Activated naive CD8-positive, alpha-beta T cell (primary cell): ENCODE data around the gene S100A10.

Experiments used
- H3K27ac Mint-ChIP-seq: one replicate; pipeline ENCODE4 v1.8.0; 2021; ENCODE audit warnings: mixed read lengths
- H3K27me3 Mint-ChIP-seq: one replicate; pipeline ENCODE4 v1.8.0; 2021; ENCODE audit warnings: mixed read lengths
- H3K36me3 Mint-ChIP-seq: one replicate; pipeline ENCODE4 v1.8.0; 2021; ENCODE audit warnings: mixed read lengths
- H3K4me1 Mint-ChIP-seq: one replicate; pipeline ENCODE4 v1.8.0; 2021; ENCODE audit warnings: low read depth, mixed read lengths
- H3K4me3 Mint-ChIP-seq: one replicate; pipeline ENCODE4 v1.8.0; 2021; ENCODE audit warnings: mild to moderate bottlenecking, mixed read lengths
- H3K9me3 Mint-ChIP-seq: one replicate; pipeline ENCODE4 v1.8.0; 2021; ENCODE audit warnings: low read depth, mixed read lengths

The S100A10 gene

GRCh38 chr1:151985768-151986167 lies 7.9 kb downstream of the S100A10 start:
- Mint-ChIP-seq H3K4me3 (no peak overlapping the region), H3K27me3 (no peaks in the 10 kb centered on the region), H3K27ac (no peak overlapping the region), H3K9me3 (no peaks in the 10 kb centered on the region), H3K36me3 (peaks cover 22% of the 10 kb centered on the region), H3K4me1 (peaks cover 72% of the 10 kb centered on the region)

- peaks cover 67% of the 10 kb centered on the region for H3K4me1 Mint-ChIP-seq
- H3K9me3 Mint-ChIP-seq, result no peaks in the 10 kb centered on the region
- peaks cover 24% of the 10 kb centered on the region for H3K36me3 Mint-ChIP-seq
- H3K27ac Mint-ChIP-seq, result peak overlapping the region; percentile 88
- no peak overlapping the region for H3K4me3 Mint-ChIP-seq
- H3K27me3 Mint-ChIP-seq, result no peaks in the 10 kb centered on the region
Observed at GRCh38 chr1:151985270-151985669, 8.4 kb downstream of the S100A10 start.

GRCh38 chr1:151984313-151984956 lies 9.2 kb downstream of the S100A10 start:
- Mint-ChIP-seq H3K27me3 (no peaks in the 10 kb centered on the region), H3K36me3 (peaks cover 24% of the 10 kb centered on the region), H3K4me1 (peaks cover 58% of the 10 kb centered on the region), H3K9me3 (no peaks in the 10 kb centered on the region), H3K27ac (peak overlapping the region; percentile 88), H3K4me3 (peak overlapping the region; percentile 46)

- Mint-ChIP-seq H3K4me1 (peaks cover 49% of the 10 kb centered on the region), H3K27me3 (no peaks in the 10 kb centered on the region), H3K27ac (peak overlapping the region; percentile 58), H3K36me3 (peaks cover 24% of the 10 kb centered on the region), H3K4me3 (no peak overlapping the region), H3K9me3 (no peaks in the 10 kb centered on the region)
Observed at GRCh38 chr1:151982300-151983005, 11.2 kb downstream of the S100A10 start.

- Mint-ChIP-seq H3K4me1 (peaks cover 42% of the 10 kb centered on the region), H3K4me3 (no peak overlapping the region), H3K36me3 (peaks cover 19% of the 10 kb centered on the region), H3K27ac (no peak overlapping the region), H3K9me3 (no peaks in the 10 kb centered on the region), H3K27me3 (no peaks in the 10 kb centered on the region)
Observed at GRCh38 chr1:151981178-151981525, 12.5 kb downstream of the S100A10 start.

GRCh38 chr1:151980287-151981177 lies 13.1 kb downstream of the S100A10 start:
- Mint-ChIP-seq H3K27ac (no peak overlapping the region), H3K4me3 (no peak overlapping the region), H3K4me1 (peaks cover 37% of the 10 kb centered on the region), H3K27me3 (no peaks in the 10 kb centered on the region), H3K9me3 (no peaks in the 10 kb centered on the region), H3K36me3 (peaks cover 19% of the 10 kb centered on the region)

GRCh38 chr1:151978922-151979321 lies 14.7 kb downstream of the S100A10 start:
- Mint-ChIP-seq H3K9me3 (no peaks in the 10 kb centered on the region), H3K36me3 (peaks cover 19% of the 10 kb centered on the region), H3K27ac (no peak overlapping the region), H3K4me1 (peaks cover 21% of the 10 kb centered on the region), H3K4me3 (no peak overlapping the region), H3K27me3 (no peaks in the 10 kb centered on the region)

GRCh38 chr1:151977662-151978230 lies 15.9 kb downstream of the S100A10 start:
- Mint-ChIP-seq H3K9me3 (no peaks in the 10 kb centered on the region), H3K4me1 (peaks cover 15% of the 10 kb centered on the region), H3K36me3 (peaks cover 14% of the 10 kb centered on the region), H3K4me3 (no peak overlapping the region), H3K27ac (no peak overlapping the region), H3K27me3 (no peaks in the 10 kb centered on the region)

- Mint-ChIP-seq H3K4me3 (no peak overlapping the region), H3K27ac (no peak overlapping the region), H3K4me1 (peaks cover 18% of the 10 kb centered on the region), H3K27me3 (no peaks in the 10 kb centered on the region), H3K36me3 (peaks cover 7% of the 10 kb centered on the region), H3K9me3 (no peaks in the 10 kb centered on the region)
Observed at GRCh38 chr1:151976858-151977257, 16.8 kb downstream of the S100A10 start.

GRCh38 chr1:151976015-151976343 lies 17.7 kb downstream of the S100A10 start:
- H3K9me3 Mint-ChIP-seq, result no peaks in the 10 kb centered on the region
- H3K4me1 Mint-ChIP-seq, result peaks cover 18% of the 10 kb centered on the region
- H3K27ac Mint-ChIP-seq, result no peak overlapping the region
- no peaks in the 10 kb centered on the region for H3K27me3 Mint-ChIP-seq
- peaks cover 4% of the 10 kb centered on the region for H3K36me3 Mint-ChIP-seq
- H3K4me3 Mint-ChIP-seq, result no peak overlapping the region

GRCh38 chr1:151975311-151976014 lies 18.2 kb downstream of the S100A10 start:
- Mint-ChIP-seq H3K4me3 (no peak overlapping the region), H3K4me1 (peaks cover 18% of the 10 kb centered on the region), H3K36me3 (no peaks in the 10 kb centered on the region), H3K9me3 (no peaks in the 10 kb centered on the region), H3K27ac (no peak overlapping the region), H3K27me3 (no peaks in the 10 kb centered on the region)

- no peaks in the 10 kb centered on the region for H3K36me3 Mint-ChIP-seq
- no peaks in the 10 kb centered on the region for H3K9me3 Mint-ChIP-seq
- peak overlapping the region; percentile 5 for H3K27ac Mint-ChIP-seq
- H3K4me1 Mint-ChIP-seq, result peaks cover 17% of the 10 kb centered on the region
- no peak overlapping the region for H3K4me3 Mint-ChIP-seq
- H3K27me3 Mint-ChIP-seq, result no peaks in the 10 kb centered on the region
Observed at GRCh38 chr1:151972542-151973248, 21.0 kb downstream of the S100A10 start.

GRCh38 chr1:151970626-151971025 lies 23.0 kb downstream of the S100A10 start:
- Mint-ChIP-seq H3K9me3 (no peaks in the 10 kb centered on the region), H3K4me1 (peaks cover 17% of the 10 kb centered on the region), H3K4me3 (no peak overlapping the region), H3K27ac (no peak overlapping the region), H3K27me3 (no peaks in the 10 kb centered on the region), H3K36me3 (no peaks in the 10 kb centered on the region)

- peaks cover 17% of the 10 kb centered on the region for H3K4me1 Mint-ChIP-seq
- no peak overlapping the region for H3K4me3 Mint-ChIP-seq
- H3K27me3 Mint-ChIP-seq, result peaks cover 1% of the 10 kb centered on the region
- no peaks in the 10 kb centered on the region for H3K9me3 Mint-ChIP-seq
- no peak overlapping the region for H3K27ac Mint-ChIP-seq
- no peaks in the 10 kb centered on the region for H3K36me3 Mint-ChIP-seq
Observed at GRCh38 chr1:151970128-151970527, 23.5 kb downstream of the S100A10 start.
